Measurements from ENCODE around the gene ACSF2.

Gene ACSF2

GRCh38 chr17:50478391-50479381, 52.7 kb downstream of the ACSF2 start, which contains the start of gene RSAD1:
Gene RSAD1, plus strand, starts transcription at chr17:50478860. Its CDS starts 25 bp downstream, at chr17:50478885.
- peak; percentile 86 for DNase-seq (ENCODE audit: low read depth)

DNA sequence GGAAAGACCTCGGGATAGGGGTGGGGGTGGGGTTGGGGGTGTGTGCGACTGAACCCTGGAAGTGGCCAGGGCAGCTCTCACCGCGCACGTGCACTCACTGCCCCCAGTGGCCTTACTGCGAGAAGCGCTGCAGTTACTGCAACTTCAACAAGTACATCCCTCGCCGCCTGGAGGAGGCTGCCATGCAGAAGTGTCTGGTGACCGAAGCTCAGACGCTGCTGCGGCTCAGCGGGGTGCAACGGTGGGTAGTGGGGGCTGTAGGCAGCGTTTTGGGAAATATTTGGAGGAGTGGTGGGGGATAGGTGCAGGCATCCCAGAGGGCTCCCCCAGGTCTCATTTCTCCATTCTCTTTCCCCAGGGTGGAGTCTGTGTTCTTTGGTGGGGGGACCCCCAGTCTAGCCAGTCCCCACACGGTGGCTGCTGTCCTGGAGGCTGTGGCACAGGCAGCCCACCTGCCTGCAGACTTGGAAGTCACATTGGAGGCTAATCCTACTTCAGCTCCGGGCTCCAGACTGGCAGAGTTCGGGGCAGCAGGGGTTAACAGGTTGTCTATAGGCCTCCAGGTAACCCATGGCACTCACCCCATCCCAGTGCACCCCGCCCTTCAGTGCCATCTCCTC, 53.6 kb downstream of the ACSF2 start:
- DNase-seq (ENCODE audit: low read depth), result peak; percentile 61

DNA sequence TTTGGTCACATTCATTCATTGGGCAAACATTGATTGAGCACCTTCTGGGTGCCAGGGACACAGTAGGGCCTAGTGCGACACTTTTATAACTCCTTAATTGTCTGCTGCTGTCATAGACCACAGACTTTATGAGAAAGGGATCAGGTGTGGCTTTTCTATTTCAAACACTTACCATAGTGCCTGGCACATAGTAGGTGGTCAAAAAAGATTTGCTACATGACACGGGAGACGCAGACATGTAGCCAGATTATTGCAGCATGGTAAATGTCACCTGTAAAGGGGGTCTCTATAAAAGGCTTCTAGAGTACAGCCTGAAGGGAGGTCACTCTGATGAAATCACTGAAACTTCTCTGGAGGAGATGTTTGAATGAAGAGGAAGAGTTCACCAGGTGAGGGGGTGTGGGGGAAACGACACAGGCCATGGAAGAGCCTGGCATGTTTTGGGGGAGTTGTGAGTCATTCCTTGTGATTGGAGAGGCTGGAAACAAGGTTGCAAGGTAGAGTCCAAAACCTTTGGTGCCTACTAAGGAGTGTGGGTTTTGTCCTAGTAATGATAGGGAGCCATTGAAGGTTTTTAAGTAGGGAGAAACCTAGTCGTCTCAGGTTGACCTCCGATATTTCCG, 54.2 kb downstream of the ACSF2 start:
- no peak for DNase-seq (ENCODE audit: low read depth)

- no peak for DNase-seq (ENCODE audit: low read depth)
Measured at GRCh38 chr17:50480854-50481490, 55.0 kb downstream of the ACSF2 start.

DNA sequence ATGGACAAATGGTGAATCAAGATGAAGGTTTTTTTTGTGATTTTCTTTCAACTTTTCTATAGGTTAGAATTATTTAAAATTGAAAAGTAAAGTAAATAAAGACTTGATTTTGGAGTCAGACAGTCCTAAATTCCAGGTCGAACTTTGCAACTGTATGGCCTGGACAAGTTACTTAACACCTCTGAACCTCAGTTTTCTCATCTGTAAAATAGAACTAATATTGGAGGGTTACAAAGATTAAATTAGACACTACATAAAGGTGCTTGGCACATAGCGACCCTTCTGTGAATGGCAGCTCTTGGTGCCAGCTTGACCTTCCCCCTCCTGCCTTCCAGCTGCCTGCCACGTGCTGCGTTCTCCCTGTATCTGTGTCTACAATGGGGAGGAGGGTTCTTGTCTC, 55.6 kb downstream of the ACSF2 start:
- DNase-seq (ENCODE audit: low read depth), result no peak

DNA sequence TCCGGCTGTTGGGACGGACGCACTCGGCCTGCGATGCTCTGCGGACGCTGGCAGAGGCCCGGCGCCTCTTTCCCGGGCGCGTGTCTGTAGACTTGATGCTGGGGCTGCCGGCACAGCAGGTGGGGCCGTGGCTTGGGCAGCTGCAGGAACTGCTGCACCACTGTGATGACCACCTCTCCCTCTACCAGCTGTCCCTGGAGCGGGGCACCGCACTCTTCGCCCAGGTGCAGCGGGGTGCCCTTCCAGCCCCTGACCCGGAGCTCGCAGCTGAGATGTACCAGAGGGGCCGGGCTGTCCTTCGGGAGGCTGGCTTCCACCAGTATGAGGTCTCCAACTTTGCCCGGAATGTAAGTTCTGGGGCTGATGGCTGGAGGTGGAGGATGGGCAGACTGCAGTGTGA, 56.1 kb downstream of the ACSF2 start:
- no peak for DNase-seq (ENCODE audit: low read depth)

GRCh38 chr17:50482516-50482915, 56.5 kb downstream of the ACSF2 start:
- DNase-seq (ENCODE audit: low read depth), result peak; percentile 75

- no peak for DNase-seq (ENCODE audit: low read depth)
Measured at GRCh38 chr17:50483266-50483665, 57.2 kb downstream of the ACSF2 start.

DNA sequence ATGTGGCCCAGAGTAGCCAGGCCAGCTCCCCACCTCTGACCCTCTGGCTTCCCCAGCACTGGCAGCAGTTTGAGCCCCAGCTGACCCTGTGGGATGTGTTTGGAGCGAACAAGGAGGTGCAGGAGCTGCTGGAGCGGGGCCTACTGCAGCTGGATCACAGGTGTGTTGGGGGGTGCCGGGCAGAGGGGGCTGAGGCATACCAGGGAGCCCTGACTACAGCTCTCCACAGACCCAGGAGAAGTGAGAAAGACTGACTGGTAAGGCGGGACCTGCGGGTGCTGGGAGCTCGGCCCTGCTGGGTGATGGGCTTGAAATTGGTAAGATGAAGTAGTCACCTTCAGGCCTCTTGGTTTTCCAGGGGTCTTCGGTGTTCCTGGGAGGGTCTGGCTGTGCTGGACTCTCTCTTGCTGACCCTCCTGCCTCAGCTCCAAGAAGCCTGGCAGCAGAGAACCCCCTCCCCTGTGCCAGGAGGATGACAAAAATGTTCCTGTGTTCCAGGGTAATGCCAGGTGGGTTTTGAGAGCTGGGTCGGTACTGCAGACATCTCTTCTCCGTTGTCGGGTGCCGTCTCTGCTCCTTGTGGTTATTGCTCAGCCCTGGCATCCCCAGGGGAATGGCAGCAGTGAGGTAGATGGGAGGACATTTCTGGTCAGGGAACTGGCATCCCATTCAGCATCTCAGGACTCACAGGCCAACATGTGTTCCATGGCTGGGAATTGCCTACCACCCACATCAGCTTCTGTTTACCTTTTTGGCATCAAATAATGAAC, 58.6 kb downstream of the ACSF2 start:
- DNase-seq (ENCODE audit: low read depth), result no peak

- no peak for DNase-seq (ENCODE audit: low read depth)
Measured at GRCh38 chr17:50487213-50488096, 61.4 kb downstream of the ACSF2 start.

DNA sequence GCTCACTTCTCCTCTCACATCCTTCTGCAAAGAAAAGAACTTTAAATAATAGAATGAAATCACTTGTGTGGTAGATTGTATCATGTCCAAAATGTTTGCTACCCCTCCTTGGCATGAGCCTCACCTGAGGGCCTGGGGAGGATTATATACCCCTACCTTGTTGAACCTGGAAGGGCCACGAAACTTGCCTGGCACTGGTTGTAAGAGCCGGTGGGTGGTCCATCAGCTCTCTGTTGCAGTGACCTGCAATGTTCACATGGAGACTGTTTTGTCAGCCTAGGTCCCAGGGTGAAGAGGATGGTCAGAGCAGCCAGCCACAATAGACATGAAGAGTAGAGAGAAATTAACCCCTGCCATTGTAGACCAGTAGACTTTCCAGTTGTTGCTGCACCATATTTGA, 62.9 kb downstream of the ACSF2 start:
- DNase-seq (ENCODE audit: low read depth), result no peak

DNA sequence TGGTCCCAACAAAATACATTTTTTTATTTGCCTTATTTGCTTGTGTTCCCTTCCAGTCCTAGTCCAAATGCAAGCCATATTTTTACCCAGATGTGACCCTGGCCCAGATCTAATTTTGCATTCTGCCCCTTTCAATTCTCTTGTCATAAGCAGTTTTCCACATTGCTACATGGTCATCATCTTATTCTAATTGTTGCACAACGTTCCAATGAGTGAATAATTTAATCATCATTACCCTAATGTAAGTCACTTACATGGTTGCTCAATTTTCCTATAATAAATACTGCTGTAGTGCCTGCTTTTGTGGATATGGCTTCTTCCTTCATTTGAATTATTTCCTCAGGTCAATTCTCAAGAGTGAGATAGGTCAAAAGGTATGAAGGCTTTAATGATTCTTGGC, 65.5 kb downstream of the ACSF2 start:
- DNase-seq (ENCODE audit: low read depth), result no peak

GRCh38 chr17:50492214-50492613, 66.2 kb downstream of the ACSF2 start:
- no peak for DNase-seq (ENCODE audit: low read depth)

- DNase-seq (ENCODE audit: low read depth), result no peak
Measured at GRCh38 chr17:50493744-50494143, 67.7 kb downstream of the ACSF2 start.

DNA sequence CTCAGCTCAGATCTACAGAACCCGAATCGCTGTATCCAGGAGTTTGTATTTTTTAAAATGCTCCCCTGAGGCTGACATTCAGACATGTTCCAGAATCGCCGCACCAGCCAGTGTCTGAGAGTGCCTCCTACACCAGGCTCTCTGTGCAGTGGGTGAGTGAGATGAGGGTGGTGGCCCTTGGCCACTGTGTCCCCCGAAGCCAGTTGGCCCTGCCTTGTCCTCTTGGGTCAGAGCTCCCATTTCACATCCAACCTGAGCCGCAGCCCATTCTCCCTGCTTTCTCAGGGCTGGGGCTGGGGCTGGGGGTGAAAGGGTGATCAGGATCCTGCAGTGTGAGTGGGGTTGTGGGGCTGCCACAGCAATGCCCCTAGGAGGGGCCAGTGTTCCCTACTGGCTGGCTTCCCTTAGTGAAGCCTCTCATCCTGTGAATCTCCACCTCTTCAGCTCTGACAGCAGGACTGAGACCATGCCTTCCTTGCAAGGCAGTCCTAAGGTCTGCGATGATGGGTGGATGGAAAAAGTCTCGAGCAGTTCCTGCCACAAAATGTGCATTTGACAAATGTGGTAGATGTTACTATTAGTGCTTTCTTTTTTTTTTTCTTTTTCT, 69.3 kb downstream of the ACSF2 start:
- DNase-seq (ENCODE audit: low read depth), result no peak

DNA sequence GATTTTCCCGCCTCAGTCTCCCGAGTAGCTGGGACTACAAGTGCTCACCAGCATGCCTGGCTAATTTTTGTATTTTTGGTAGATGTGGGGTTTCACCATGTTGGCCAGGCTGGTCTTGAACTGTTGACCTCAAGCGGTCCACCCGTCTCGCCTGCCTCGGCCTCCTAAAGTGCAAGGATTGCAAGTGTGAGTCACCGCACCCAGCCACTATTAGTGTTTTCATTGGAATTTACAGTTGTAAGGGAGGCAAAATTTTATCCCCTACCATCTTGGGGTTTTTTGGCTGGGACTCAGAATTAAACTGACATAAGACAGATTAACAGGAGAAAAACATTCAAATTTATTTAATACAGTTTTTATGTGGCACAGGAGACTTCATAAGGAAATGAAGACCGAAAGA, 69.9 kb downstream of the ACSF2 start:
- DNase-seq (ENCODE audit: low read depth), result no peak

- DNase-seq (ENCODE audit: low read depth), result no peak
Measured at GRCh38 chr17:50498021-50498874, 72.2 kb downstream of the ACSF2 start.

DNA sequence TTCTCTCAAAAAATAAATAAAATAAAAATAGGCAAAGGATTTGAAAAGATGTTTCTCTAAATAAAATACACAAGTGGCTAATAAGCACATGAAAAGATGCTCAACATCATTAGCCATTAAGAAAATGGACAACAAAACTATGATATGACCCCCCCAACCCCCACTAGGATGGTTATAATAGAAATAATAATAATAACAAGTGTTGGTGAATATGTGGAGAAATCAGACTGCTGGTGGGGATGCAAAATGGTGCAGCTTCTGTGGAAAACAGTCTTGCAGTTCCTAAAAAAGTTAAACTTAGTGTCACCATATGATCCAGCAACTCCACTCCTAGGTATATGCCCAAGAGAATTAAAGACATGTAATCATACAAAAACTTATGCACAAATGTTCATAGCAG, 73.3 kb downstream of the ACSF2 start:
- DNase-seq (ENCODE audit: low read depth), result no peak

GRCh38 chr17:50499721-50500120, 73.7 kb downstream of the ACSF2 start:
- no peak for DNase-seq (ENCODE audit: low read depth)

All from activated T-cell treated with anti-CD3 and anti-CD28 coated beads for 48 hours (primary cell).